Forelimb muscle (tissue), 1 donor: ENCODE results near the gene MTUS2. TPM values are rescaled to one million over a fixed set of nuclear protein-coding genes. Genes with fewer than 3 reads are reported as not detected.

ENCODE experiments used
- DNase-seq: peaks from one replicate; pipeline ENCODE4 v3.0.0-alpha.2; 2013; ENCODE audit warnings: low read depth
- polyA plus RNA-seq: library from polyadenylated mRNA; unstranded; fragments of 120-200 nt; gene quantifications from one replicate; pipeline ENCODE4 v1.2.1, GENCODE V29; 2013; ENCODE audit not compliant: insufficient read length

Gene MTUS2
- polyA plus RNA-seq, 1 donor, result 22.7 TPM

GRCh38 chr13:29397265-29397664 is 577.1 kb downstream of the MTUS2 start:
- no peak for DNase-seq

GRCh38 chr13:29402166-29402636 is 582.1 kb downstream of the MTUS2 start:
- DNase-seq, result no peak

GRCh38 chr13:29405401-29405800 is 585.3 kb downstream of the MTUS2 start:
- DNase-seq, result no peak

GRCh38 chr13:29411481-29411880 is 591.3 kb downstream of the MTUS2 start:
- DNase-seq, result no peak

GRCh38 chr13:29418026-29418425 is 597.9 kb downstream of the MTUS2 start:
- DNase-seq, result no peak

GRCh38 chr13:29421118-29421517 is 601.0 kb downstream of the MTUS2 start:
- DNase-seq, result peak; percentile 39

- no peak for DNase-seq
Observed at GRCh38 chr13:29422015-29422414, 601.9 kb downstream of the MTUS2 start.

GRCh38 chr13:29423050-29423449 is 602.9 kb downstream of the MTUS2 start:
- DNase-seq, result no peak

GRCh38 chr13:29427937-29428309 is 607.8 kb downstream of the MTUS2 start:
- DNase-seq, result no peak

- DNase-seq, result no peak
Observed at GRCh38 chr13:29428310-29429181, 608.4 kb downstream of the MTUS2 start.

GRCh38 chr13:29429286-29429900 is 609.3 kb downstream of the MTUS2 start:
- no peak for DNase-seq

GRCh38 chr13:29434217-29434945 is 614.2 kb downstream of the MTUS2 start:
- DNase-seq, result no peak

GRCh38 chr13:29435125-29435911 is 615.2 kb downstream of the MTUS2 start:
- no peak for DNase-seq

GRCh38 chr13:29436291-29436690 is 616.2 kb downstream of the MTUS2 start:
- no peak for DNase-seq

GRCh38 chr13:29436721-29437280 is 616.7 kb downstream of the MTUS2 start:
- no peak for DNase-seq

GRCh38 chr13:29438769-29439168 is 618.6 kb downstream of the MTUS2 start:
- no peak for DNase-seq

- DNase-seq, result no peak
Observed at GRCh38 chr13:29439601-29440388, 619.7 kb downstream of the MTUS2 start.

- no peak for DNase-seq
Observed at GRCh38 chr13:29441306-29441705, 621.2 kb downstream of the MTUS2 start.

- DNase-seq, result no peak
Observed at GRCh38 chr13:29446016-29446415, 625.9 kb downstream of the MTUS2 start.

GRCh38 chr13:29448174-29448573 is 628.0 kb downstream of the MTUS2 start:
- no peak for DNase-seq
